Neural progenitor cell (in vitro differentiated cells): ENCODE data around the gene B3GNT9.

ENCODE experiments used
- EZH2 ChIP-seq: fragments of 200-600 bp; sonication (generic); IDR thresholded peaks from 2 replicates; pipeline ENCODE4 v1.6.1; 2017; ENCODE audit warnings: antibody characterized with exemption, mild to moderate bottlenecking, moderate library complexity
- TF ChIP-seq, protein P1 (sequence below): fragments of 200-600 bp; sonication (generic); IDR thresholded peaks from 2 replicates; pipeline ENCODE4 v1.5.1; 2017; ENCODE audit warnings: antibody characterized with exemption, mild to moderate bottlenecking

- TF ChIP-seq, protein P1, sequence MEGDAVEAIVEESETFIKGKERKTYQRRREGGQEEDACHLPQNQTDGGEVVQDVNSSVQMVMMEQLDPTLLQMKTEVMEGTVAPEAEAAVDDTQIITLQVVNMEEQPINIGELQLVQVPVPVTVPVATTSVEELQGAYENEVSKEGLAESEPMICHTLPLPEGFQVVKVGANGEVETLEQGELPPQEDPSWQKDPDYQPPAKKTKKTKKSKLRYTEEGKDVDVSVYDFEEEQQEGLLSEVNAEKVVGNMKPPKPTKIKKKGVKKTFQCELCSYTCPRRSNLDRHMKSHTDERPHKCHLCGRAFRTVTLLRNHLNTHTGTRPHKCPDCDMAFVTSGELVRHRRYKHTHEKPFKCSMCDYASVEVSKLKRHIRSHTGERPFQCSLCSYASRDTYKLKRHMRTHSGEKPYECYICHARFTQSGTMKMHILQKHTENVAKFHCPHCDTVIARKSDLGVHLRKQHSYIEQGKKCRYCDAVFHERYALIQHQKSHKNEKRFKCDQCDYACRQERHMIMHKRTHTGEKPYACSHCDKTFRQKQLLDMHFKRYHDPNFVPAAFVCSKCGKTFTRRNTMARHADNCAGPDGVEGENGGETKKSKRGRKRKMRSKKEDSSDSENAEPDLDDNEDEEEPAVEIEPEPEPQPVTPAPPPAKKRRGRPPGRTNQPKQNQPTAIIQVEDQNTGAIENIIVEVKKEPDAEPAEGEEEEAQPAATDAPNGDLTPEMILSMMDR: no peak
- no peak for TF ChIP-seq EZH2
Observed at GRCh38 chr16:67105246-67105645, 45.6 kb downstream of the B3GNT9 start.
